HG03039 (cell line): Measurements from ENCODE around the gene TANC1.

ENCODE experiments used
- ATAC-seq: cut with Tn5 transposase; IDR thresholded peaks from one replicate; pipeline ENCODE4 v1.9.1; 2021; ENCODE audit warnings: mild to moderate bottlenecking, moderate library complexity; ENCODE audit not compliant: unreplicated experiment

TANC1 gene

GRCh38 chr2:158993721-158994587 lies 25.5 kb downstream of the TANC1 start:
- no peak for ATAC-seq

DNA sequence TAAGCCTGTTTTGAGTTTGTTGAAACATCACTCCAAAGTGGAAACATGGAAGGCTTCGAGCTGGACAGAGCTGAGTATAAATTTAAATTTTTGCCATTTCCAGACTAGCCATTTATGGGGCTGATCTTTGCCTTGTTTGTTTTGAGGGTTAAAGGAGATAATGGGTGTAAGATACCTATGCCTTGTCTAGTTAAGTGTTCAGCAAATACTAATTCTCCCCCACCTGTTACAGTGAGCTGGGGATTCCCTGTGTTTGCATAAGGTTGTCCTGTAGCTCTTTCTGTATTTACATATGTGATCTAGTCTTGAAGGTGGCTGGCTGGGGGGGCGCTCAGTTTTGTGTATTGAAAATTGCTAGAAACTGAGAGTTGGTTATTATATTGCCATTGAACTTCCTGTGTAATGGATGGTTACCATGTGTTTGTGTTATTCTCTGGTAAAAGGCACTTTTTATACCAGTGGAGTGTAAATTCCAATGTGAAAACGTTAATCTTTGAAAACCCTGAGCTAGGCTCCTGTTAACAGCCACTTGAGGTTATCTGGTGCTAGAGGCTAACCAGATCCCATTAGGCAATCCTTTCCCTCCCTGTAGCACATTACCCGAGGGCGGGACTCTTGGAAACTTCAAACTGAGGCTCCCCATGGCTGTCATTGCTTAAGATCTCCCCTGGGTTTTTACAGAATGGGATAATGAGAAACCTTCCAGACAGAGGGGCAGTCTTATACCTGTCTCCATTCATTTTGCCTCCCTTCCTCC lies 26.7 kb downstream of the TANC1 start:
- ATAC-seq = no peak

GRCh38 chr2:158995677-158996049 lies 27.2 kb downstream of the TANC1 start:
- no peak for ATAC-seq

GRCh38 chr2:158996378-158996993 lies 28.0 kb downstream of the TANC1 start:
- ATAC-seq = no peak

DNA sequence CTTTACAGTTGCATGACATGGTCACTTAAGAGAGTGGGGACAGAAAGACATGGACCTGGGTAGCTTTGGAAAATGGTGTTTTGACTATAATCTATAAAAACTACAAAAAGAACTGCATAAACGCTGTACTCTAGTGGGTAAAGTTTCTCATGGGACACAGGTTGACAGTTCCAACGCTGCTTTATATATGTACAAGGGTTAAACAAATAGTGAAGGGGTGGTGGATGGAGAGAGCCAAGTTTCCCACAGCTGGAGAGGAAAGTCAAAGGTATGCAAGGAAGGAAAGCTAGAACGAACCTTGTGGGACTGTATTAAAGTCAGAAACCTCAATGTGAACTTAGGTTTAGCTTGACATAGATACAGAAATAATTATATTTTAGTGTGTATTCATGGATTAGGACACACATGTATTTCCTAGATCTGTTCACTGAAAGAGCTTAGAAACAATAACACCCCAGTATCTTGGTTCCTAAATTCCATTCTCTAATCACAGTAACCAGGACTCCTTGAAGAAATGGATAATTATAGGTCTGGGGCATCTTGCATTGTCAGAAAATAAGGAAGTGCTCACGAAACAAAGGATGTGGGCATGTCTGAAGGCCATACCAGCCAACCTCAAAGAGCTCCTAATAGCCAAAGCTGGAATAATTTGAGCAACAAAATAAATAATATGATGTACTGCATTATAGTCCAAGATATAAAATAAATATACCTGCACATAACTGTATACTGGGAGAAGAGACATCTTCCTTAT lies 28.8 kb downstream of the TANC1 start:
- no peak for ATAC-seq

- no peak for ATAC-seq
These were observed 30.3 kb downstream of the TANC1 start for GRCh38 chr2:158998551-158999248.

- ATAC-seq = no peak
These were observed 31.0 kb downstream of the TANC1 start for GRCh38 chr2:158999458-158999857.

- no peak for ATAC-seq
These were observed 31.6 kb downstream of the TANC1 start for GRCh38 chr2:159000072-159000471.

DNA sequence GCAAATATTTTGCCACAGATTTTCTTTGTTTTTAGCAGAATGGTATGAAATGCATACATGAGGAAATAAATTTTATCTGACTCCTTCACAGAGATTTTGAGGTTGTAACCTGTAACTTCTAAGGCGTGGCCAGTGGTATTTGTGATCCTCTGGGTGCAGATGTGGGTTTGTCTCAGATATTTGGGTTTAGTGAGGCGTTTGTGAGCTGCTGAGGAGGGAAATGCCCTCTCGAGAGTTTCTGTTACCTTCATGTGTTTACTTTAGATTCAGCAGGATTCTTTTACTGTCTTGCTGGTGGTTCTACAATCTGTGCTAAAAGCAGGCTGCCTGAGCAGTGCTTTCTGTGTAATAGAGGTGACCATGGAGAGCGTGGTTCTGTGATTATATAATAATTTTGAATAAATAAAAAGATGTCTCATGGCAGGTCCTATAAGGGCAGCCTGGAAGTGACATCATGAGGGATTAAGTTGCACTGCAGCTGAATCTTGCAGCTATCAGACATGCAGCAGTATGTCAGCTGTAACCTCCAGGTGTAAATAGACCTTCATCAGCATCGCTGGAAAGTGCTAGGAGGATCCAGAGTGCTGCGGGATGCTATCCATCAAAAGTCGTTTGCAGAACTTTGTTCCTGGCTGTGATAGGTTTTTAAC lies 34.1 kb downstream of the TANC1 start:
- ATAC-seq = no peak

DNA sequence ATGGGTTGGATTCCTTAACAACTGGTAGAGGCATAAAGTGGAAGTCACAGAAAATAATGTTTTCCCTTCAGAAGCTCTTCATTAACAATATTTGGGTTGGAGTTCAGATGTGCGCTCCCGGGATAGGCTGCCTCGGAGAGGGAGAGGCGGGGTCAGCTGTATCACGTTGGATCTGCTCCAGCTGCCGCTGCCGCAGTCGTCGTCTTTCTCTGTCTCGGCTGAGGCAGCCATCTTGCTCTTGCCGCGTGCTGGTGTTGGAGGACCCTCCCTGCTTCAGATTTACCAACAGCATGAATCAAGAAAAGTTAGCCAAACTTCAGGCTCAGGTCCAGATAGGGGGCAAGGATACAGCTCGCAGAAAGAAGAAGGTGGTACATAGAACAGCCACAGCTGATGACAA lies 35.1 kb downstream of the TANC1 start:
- ATAC-seq = no peak

DNA sequence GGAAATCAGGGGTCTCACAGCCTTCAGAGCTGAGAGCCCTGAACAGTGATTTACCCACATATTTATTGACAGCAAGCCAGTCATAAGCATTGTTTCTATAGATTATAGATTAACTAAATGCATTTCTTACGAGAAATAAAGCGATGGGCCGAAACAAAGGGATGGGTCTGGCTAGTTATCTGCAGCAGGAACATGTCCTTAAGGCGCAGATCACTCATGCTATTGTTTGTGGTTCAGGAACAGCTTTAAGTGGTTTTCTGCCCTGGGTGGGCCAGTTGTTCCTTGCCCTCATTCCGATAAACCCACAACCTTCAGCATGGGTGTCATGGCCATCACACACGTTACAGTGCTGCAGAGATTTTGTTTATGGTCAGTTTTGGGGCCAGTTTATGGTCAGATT lies 36.4 kb downstream of the TANC1 start:
- no peak for ATAC-seq

GRCh38 chr2:159009940-159010339 lies 41.5 kb downstream of the TANC1 start:
- no peak for ATAC-seq

DNA sequence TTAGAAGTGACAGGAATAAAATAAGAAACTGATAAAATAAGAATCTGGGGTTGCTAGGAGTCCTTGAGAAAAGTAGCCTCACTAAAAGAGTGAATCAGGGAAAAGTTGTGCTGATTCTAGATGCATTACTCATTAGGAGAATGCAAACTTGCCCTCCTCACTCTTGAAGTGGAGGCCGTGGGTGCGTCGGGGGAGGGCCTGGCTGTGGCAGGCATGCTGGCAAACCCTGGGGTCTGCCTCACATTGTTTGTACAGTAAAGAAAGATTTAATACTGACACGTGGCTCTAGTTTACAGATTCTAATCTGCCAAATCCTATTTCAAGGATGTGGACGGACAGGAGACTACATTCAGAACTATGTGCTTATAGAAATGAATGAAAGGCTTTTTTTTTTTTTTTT lies 41.9 kb downstream of the TANC1 start:
- no peak for ATAC-seq

GRCh38 chr2:159010963-159011362 lies 42.5 kb downstream of the TANC1 start:
- no peak for ATAC-seq

DNA sequence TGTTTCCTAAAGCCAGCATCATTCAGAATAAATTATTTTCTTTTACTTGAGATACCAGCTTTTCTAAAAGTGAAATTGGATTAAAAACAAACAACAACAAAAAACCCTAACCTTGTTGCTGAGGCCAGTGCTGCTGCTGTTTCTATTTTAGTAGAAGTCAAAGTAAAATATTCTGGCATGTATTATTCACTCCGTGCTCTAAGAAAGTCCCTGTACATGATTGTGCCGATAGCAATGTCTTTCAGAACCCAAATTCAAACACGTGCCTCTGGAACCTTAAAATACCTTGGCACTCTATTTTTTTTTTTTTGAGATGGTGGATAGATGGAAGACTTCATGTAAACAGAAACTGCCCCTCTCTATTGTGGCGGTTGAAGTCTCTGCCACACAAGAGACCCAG lies 43.7 kb downstream of the TANC1 start:
- ATAC-seq = no peak

- no peak for ATAC-seq
These were observed 44.7 kb downstream of the TANC1 start for GRCh38 chr2:159013103-159013502.

DNA sequence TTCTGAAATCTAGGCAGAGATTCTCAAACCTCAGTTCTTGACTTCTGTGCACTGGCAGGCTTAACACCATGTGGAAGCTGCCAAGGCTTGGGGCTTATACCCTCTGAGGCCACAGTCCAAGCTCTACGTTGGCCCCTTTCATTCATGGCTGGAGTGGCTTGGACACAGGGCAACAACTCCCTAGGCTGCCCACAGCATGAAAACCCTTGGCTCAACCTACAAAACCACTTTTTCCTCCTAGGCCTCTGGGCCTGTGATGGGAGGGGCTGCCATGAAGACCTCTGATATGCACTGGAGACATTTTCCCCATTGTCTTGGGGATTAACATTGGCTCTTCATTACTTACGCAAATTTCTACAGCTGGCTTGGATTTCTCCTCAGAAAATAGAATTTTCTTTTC lies 46.7 kb downstream of the TANC1 start:
- ATAC-seq = no peak

- ATAC-seq = no peak
These were observed 47.4 kb downstream of the TANC1 start for GRCh38 chr2:159015823-159016222.

DNA sequence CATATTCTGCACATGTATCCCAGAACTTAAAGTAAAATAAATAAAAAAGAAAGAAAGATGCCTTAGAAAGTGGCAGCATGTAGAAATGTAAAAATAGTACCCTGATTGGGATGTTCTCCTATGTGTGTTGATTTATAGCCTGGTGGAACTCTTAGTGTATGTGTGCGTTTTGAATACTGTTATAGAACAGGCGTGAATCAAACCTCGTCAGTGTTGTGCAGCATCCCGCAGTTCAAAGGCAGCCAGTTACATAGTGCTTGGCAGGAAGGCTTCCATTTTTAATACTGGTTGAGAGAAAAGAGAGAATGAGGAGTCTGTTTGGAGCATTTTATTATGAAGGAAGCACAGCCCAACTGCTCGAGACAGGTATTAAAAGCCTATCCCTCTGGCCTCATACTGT lies 49.4 kb downstream of the TANC1 start:
- ATAC-seq = no peak

GRCh38 chr2:159019021-159019420 lies 50.6 kb downstream of the TANC1 start:
- no peak for ATAC-seq
